HG02588 (cell line): Measurements from ENCODE around the gene ALDH3B2.
"Not testable (repeated sequence)": the region's sequence is repeated elsewhere in the genome, so short reads cannot be mapped to it uniquely, and the experiment has no call there.

Experiments used
- ATAC-seq: cut with Tn5 transposase; IDR thresholded peaks from one replicate; pipeline ENCODE4 v1.9.1; 2021; ENCODE audit warnings: mild to moderate bottlenecking, moderate library complexity; ENCODE audit not compliant: unreplicated experiment

ALDH3B2 gene

DNA sequence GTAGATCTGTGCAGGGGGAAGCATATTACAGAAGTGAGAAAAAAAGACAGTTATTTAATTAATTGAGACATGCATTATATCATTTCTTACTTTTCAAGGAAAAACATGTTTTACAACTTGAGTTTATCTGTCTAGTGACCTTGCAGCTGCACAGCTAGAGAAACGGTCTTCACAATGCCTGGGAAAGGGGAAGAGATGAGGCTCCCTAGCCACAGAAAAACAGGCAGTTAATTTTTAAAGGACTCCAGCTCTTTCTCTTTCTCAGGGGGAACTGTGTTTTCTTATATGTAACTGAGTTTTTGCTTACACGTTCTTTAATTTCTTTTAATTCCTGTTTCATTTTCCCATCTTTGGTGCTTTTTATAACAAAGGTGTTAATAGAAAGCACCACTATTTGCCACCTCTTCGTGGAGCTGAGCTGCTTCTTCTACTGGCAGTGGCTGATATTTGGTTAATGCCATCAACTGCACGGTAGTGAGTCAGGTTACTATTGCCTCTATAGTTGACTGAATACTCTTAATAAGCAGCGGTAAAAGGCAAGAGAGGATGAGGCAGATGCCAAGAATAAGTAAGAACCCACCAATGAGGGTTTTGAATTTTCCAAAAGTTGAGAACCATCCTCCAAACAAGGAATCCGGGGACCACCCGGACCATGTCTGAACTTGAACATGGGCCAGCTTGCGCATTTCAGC lies 11.4 kb upstream of the ALDH3B2 start:
- not testable (repeated sequence) for ATAC-seq

DNA sequence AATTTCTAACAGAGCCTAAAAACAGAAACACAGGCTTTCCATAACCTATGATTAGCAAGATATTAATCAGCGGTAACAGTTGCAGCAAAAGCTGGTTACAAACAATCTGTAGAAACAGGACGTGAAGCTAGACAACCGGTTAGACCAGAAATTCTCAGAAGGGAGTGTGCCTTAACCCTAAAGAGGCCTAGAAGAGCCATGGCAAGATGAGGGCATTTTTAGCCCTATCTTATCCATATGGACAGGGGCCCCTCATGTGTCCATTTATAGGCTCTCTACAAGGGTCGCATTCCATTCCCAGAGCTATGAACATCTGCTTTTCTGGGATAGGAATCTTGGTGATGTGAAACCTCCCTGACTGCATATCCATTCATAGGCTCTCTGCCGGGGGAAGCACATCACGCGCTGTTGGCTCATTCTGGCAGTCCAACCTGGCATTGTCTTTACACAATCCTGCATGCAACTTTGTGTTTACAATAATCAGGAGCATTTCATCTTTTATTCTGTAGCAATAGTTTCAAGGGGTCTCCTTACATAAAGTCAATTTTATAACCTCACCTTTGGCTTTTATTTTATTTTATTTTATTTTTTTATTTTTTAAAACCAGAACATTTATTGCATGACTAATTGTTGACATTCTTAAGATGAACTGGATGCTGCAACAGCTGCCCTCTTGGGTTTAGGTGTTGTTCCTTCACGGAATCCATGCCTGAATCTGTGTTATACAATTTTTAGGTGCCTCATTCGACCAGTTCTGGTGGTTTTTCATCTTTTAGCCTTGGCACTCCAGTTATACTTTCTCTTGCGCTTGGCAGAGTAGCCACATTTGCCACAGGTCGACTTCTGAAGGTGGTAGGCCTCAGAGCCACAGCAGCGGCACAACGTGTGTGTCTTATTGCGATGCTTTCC lies 8.0 kb upstream of the ALDH3B2 start:
- ATAC-seq, result not testable (repeated sequence)

DNA sequence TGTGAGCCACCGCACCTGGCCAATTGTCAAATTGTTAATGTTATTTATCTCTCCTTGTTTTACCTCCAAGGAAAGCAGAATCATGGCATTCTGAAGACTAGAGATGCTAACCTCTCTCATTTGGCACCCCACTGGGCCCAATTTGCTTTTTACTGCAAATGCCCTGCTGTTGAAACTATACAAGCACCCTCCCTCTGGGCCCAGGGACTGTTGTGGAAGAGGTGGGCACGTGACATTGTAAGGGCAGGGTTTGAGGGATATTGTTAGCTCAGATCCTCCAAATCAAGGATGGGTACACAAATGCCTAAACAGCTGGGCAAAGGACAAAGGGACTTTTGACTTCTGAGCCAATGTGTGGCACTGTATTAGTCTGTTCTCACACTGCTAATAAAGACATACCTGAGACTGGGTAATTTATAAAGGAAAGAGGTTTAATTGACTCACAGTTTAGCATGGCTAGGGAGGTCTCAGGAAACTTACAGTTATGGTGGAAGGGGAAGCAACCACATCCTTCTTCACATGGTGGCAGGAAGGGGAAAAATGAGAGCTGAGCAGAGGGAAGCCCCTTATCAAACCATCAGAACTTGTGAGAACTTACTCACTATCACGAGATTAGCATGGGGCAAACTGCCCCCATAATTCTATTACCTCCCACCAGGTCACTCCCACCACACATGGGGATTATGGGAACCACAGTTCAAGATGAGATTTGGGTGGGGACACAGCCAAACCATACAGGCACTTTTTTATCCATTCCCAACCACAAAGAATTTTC lies 6.5 kb upstream of the ALDH3B2 start:
- ATAC-seq, result no peak

DNA sequence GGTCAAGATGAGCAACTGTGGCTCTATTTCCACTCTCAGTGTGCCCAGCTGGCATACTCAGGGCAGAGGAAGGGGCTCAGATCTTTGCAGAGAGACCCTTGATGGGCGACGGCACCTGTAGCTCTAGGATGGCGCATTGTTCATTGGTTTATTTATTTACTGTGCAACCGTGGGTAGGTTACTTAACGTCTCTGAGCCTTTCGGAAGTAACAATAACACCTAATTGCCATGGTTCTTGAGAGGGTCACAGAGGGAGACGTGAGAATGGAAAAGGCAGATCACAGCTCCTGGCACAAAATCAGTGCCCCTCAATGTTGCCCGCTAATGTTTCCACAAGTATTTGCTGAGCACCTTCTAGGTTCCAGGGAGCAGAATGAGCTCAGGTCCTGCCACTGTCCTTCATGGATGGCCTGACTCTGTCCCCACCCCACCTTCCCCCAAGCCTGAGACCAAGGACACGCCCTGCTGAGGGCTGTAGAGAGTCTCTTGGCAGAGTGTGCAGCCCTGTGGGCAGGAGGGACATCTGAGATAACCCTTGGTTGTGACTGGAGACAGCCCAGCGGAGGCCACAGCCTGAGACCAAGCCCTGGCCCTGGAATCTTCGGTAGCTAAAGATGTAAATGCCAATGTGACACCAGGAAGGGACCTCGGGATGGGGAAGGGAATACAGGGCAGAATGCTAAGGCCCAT lies 780 bp upstream of the ALDH3B2 start:
- ATAC-seq, result no peak

DNA sequence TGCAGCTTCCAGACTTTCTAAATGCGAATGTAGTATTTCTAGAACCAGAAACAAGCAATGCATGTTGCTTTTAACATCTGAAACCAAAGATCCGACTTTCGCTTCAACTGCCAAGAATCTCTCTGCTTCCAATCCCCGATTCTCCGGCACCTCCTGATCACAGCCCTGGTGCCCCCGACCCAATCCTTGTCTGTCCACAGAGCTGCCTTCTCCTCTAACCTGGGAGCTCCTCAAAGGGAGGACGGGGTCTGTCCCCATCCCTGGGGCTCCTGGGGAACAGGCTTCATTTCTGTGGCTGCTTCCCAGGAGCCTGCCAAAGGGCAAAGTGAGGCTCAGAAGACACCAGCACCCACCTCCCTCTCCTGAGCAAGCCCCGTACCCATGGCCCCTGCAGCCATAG lies 521 bp downstream of the ALDH3B2 start:
- no peak for ATAC-seq

DNA sequence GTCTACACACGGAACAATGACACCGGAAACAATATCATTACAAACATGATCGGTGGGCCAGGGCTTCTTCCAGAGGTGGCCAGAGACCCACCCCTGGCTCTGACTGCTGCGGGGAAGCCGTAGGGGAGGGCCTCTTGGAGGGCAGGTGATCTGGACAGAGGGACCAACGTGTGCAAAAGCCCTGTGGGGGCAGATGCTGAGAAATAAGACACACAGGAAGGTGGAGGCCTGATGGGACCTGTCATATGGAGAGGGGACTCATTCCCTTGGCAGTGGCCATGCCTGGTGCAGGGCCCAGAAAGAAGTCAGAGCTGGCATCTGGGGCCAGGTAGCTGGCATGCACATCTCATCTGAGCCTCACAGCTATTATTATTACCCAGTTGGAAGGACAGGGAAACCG lies 1.1 kb downstream of the ALDH3B2 start:
- ATAC-seq, result no peak

DNA sequence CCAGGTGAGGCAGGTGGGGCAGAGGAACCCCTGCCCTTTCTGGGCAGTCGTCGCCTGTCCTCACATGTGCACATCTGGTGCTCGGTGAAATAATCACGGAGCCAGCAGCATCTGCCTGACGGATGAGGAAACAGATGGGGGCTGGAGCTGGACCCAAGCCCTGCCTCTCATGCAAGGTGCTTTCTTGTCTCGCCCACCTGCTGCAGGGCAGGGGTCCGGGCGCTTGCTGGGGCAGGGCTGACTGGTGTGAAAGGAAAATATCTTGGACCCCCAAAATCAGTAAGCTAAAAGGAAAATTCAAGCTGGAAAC lies 3.3 kb downstream of the ALDH3B2 start:
- no peak for ATAC-seq

DNA sequence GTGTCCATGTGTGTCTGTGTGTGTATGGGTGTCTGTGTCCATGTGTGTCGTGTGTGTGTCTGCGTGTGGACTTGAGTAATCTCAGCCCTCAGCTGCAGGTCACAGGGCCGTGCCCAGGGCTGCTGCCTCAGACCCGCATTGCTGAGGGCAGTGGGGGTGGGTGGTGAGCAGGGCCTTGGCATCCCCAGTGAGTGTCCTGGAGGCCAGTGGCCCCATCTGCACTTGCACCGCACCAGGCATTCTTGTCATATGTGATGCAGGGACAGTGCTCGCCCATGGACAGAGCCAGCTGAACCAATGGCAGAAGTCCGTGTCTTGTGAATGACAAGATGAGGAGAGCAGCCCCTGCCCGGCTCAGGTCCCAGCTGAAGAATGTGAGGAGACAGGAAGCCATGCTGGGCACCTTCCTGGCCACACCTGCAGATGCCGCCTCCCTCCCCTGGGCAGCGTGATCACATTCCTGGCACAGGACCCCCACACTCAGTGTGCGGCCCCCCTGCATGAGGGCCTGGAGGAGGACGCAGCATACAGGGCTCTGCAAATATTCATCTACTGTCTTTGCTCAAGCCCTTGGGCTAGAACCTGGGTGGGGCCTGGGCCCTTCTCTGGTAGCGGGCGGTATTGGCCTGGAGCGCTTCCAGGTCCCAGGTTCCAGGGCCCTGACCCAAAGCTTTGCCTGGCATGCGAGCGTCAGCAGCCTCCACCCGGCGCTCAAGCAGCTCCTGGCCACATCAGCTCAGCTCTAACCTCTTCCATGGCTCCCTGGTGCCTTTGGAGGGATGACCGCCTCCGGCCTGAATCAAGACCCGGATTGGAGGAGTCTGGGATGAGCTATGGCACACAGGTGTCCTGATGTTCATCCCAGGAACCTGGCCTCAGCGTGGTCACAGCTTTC lies 3.9 kb downstream of the ALDH3B2 start:
- ATAC-seq, result no peak

DNA sequence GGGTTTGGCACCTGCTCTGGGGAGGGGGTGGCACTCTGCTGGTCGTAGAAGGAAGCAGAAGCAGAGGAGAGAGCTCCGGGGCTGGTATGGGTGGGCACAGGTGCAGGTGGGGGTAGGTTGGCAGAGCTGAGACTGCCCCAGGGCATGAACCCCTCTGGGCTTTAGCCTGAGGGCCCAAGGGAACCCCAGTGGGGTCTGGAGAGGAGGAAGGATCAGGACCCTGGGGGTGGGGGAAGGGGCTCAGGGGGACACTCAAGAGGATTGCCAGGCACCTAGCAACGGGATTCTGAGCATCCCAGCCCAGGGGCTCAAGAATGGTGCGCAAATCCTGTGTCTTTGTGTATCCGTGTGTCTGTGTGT lies 6.3 kb downstream of the ALDH3B2 start:
- ATAC-seq, result no peak

DNA sequence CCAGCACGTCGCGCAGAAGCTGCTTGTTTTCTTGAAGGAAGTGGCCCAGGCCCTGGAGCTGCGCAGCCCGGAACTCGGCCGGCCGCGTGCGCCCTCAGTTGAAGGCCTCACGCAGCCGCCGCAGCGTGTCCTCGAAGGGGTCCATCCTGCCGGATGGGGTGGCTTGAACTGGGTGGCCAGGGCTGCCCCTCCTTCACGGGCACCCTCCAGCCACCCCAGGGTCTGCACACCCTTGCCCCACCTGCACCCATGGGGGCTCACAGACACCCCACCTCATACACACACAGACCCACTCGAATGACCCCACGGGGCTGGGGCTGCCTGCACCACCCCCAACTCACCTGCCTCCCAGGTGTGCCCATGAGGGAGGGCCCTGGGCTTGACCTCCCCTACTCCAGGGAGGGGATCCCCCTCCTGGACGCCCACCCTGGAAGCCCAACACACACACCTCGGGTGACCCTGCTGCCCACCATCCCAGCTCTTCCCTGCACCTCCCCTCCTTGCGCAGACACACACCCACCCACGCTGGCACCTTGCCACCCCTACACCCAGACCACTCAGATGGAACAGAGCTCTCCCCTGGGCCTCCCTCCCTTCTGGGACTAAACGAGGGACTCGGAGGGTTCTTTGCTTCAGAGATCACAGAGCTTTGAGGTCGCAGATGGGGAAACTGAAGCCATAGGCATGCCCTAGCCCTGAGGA lies 6.8 kb downstream of the ALDH3B2 start:
- ATAC-seq, result no peak

DNA sequence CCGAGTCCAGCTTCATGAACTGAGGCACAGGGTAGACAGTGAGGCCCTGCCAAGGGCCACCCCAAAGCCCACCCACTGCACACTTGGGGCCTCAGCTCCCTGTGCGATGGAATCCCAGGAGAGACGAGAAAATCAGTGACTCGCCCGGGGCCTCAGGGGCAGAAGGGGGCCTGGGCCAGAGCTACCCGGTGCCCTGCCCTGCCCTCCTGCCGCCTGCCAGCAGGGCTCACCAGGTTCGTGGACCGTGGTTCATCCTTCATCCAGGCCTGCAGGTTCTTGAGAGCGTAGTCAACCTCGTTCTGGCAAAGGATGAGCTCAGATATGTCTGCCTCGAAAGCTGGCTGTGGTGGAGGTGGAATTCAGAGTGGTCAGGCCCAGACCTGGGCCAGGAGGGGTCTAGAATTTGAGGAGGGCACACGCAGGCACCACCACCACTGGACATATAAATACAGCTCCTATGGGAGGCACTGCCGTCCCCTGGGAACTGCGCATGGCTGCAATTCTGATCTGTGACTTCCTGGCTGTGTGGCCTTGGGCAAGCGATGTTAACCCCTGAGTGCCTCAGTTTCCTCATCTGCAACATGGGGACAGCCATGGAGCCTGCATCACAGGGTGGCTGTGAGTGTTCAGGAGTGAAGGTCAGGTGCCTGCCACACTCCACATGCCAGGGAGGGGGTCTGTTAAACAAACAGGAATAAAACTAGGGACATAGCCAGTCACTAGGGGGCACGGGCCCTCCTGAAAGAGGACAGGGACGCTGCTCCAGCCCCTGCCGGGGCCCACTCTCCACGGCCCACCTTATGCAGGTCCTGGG lies 7.5 kb downstream of the ALDH3B2 start:
- ATAC-seq, result no peak

DNA sequence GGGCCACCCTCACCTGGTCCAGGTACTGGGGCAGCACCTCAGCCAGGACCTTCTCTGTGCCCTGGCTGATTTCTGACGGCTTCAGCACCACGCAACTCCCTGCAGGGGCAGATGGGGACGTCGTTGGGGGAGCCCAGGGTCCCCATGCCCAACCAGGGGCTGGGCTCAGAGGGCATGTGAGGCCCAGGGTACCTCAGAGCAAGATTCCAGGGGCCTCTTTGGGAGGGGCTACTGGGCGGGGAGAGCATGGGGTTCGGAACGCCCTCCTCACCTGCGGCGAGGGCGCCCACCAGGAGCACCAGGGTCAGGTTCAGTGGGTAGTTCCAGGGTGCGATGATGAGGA lies 8.1 kb downstream of the ALDH3B2 start:
- no peak for ATAC-seq

DNA sequence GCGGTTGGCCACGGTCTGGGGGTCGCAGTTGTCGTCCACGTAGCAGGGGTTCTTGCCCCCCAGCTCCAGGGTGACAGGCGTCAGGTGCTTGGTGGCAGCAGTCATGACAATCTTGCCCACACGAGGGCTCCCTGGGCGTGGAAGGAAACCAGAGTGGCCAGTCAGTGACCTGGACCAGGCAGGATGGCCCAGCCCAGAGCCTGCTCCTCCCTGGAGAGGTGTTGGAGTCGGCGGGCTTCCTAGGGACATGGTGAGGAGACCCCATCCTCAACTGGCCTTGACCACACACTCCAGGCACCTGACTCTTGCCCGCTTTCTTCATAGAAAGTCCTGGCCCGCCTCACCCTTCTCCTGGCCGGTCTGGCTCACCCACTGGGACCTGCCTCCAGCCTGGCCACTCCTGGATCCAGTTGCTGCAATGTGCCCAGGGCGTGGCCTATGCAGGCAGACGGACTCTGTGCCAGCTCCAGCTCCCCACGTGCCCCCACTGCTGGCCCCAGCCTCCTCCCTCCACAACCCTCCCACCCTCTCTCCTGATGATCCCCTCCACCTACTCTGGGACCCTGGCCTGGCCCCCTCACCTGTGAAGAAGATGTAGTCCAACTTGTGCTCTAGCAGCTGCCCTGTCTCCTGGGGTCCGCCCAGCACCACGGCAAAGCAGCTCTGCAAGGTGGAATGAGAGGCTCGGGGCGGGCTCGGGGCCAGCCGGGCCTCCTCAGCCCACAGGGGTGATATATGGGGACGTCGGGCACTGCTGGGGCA lies 8.7 kb downstream of the ALDH3B2 start:
- no peak for ATAC-seq

DNA sequence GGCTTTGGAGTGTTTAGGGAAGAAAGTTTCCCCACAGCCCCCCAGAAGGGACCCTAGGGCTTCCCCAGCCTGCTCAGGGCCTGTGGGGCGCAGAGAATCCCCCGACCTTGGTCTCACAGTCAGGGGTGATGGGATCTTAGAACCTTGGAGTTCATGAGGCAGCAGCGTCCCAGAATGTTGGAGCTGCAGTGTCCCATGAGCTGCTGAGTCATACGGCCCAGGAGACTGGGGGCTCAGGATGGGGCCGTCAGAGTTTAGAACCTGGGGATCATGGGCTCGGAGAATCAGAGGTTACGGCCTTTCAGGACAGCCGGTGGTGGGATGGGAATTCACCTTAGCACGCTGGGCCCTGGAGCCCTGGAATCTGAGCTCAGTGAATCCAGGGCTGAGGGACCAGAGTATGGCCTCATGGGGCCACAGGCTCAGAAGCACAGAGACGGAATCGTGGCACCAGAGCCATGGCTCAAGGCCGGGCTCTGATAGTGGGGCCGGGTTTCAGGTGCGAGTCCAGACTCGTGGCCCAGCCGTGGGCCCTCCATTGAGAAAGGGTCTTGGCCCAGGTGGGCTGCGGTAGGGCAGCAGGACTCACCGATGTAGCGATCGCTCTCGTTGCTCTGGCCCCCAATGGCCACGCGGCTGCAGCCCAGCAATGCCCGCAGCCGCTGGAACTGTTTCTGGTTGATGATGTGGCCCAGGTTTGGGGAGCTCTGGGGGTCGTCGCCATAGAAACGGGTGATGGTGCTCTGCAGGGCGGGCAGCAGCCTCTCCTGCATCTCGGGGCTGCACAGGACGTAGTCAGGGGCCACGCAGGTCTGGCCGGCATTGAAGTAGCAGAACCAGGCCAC lies 9.5 kb downstream of the ALDH3B2 start:
- ATAC-seq, result no peak

DNA sequence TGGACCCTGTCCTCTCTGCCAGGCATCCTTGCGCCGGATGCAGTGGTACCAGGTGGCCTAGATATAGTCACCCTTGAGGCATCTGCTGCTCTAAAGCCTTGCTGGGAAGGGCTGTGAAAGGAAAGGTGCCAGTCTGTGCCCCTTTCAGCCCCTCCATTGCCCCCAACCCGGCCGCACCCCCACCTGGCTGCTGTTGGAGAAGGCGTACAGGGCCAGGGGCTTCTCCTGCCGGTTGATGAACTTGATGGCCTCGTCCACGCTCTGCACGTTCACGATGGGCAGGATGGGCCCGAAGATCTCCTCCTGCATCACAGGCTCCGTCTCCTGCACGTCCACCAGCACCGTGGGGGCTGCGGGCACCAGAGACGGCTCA lies 10.2 kb downstream of the ALDH3B2 start:
- no peak for ATAC-seq

DNA sequence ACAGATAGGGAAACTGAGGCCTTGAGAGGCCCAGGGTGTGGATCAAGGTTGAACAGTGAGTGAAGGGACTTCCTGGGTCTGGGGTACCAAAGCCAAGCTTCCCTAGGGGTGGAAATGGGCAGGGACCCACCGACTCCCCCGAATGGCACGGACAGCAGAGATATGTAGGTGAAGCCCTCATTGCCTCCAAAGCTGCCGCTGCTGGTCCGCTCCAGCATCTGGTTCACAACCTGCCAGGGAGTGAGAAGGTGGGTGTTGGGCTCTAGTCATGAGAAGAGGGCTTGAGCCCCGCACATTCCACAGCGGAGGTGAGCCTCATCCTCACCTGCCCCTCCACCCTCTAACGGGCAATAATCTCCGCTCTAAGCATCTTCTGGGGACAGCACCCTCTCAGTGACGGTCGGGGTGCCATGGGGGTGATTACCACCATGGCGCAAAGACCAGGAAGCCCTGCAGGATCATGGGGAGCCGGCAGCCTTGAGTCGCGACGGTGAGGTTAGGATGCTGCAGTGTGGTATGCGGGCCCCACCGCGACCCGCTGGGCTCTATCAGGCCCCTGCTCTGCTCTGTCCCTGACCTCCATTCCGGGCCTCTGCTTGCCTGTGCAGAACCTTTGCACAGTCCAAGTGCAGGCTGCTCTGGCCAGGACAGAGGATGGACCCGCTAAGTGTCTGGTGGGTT lies 10.8 kb downstream of the ALDH3B2 start:
- ATAC-seq, result no peak
